ENCODE data around the gene U2AF2.

Gene U2AF2

DNA sequence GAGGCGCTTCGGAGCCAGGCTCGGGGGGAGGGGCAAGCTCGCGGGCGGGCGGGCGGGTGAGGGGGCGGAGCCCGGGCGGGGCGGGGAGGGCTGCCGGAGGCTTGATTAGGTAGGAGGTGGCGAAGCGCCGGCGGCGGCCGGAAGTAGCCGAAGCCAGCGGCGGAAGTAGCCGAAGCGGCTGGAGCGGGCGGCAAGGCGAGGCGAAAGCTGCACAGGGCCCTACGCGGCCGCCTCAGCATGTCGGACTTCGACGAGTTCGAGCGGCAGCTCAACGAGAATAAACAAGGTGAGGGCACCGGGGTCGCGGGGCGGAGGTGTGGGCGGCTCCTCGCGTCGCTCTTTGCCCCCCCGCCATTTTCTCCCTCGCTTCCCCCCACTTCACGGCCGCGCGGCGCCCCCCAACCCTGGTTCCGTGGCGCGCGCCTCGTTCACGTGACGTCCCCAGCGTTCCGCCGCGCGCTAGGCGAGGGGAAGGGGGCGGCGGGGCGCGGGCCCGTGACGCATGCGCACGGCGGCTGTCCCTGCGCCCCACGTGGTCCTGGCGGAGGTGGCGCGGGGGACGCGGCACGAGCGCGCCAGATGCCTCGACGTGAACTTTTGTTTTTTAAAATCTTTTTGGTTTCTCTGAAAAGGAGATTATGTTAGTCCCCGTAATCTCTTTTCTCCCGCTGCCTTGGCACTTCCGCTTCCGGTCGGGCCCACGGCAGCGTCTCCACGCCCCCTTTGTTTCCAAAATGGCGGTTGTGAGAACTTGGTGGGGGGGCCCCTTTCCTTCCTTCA lies at the start of gene U2AF2:
U2AF2 (plus strand) TSS at position 168 of the 780 bp plus-strand sequence; CDS start at position 238, 70 bp downstream.
- DNase-seq (ENCODE audit: low read depth in 2 of 2, low spot score in 1 of 2): peak; percentile 88 to 91

- peak; percentile 97 to 98 for DNase-seq (ENCODE audit: low read depth in 2 of 2, low spot score in 1 of 2)
These were observed 49.6 kb upstream of the U2AF2 start for GRCh38 chr19:55605207-55605636.

GRCh38 chr19:55605637-55606470 lies 49.0 kb upstream of the U2AF2 start, which contains the start of gene ZNF865:
Gene ZNF865, plus strand, starts transcription at chr19:55605647. Its CDS starts 7,972 bp downstream, at chr19:55613619.
- DNase-seq (ENCODE audit: low read depth in 2 of 2, low spot score in 1 of 2): peak in 1 of 2 donors; percentile 49

DNA sequence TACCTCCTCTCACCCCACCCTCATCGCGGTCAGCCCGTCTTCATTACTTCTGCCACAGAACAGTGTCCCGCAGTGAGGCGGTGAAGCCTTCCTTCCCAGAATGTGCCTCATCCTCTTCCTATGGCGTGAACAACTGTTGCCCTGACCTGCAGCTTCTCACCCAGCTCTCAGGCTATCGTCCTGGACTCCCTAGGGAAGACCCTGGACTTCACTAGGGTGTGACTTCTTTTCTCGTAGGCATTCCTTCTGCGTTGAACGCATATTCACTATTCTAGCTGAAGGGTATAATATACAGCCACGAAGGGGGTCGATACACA lies 48.4 kb upstream of the U2AF2 start:
- DNase-seq (ENCODE audit: low read depth in 2 of 2, low spot score in 1 of 2): no peak

GRCh38 chr19:55606817-55607216 lies 48.0 kb upstream of the U2AF2 start:
- DNase-seq (ENCODE audit: low read depth in 2 of 2, low spot score in 1 of 2): no peak

DNA sequence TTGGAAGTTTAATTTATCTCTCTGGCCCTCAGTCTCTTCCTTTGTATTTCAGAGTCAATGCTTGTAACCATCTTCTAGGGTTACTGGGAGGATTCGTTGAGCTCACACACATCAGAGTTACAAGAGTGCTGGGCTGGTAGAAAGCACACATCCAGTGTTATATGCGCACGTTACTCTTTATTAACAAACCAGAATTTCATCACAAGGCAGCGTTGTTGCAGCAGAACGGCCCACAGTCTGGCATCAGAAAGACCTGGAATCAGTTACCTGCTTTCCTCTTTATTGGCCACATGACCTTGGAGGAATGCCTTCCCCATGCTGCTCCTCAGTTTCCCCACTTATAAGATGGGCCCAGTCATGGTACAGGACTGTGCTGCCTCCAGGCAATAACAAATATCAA lies 45.5 kb upstream of the U2AF2 start:
- no peak for DNase-seq (ENCODE audit: low read depth in 2 of 2, low spot score in 1 of 2)

DNA sequence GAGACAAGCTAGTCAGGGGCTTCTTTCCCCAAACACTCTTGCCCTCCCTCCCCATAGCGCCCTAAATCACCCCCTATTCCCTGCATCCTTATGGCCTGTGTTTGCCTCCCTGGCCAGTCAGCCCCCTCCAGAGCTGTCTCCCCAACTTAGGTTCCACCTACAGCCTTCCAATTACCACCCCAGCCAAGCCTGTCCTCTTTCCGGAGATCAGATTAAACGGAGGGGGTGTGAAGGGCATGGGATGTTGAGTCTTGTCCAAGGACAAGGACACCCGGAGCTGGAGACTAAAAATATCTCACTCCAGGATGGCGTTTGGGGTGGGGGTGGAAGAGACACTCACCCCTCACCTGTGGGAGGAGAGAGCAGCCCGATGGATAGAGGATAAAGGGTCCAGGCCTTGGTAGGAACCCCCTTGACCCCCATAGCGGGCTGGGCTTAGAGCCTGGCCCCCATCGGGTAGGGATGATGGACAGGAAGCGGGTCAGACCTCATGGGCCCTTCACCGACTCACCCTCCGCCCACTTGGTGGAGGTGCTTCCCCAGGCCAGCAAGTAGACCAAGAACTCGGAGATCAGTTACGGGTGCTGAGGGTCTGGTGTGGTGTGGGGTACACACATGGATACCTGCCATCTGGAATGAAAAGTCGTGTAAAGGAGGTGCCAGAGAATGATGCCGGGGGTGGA lies 43.4 kb upstream of the U2AF2 start:
- no peak for DNase-seq (ENCODE audit: low read depth in 2 of 2, low spot score in 1 of 2)

GRCh38 chr19:55611983-55612645 lies 42.7 kb upstream of the U2AF2 start:
- no peak for DNase-seq (ENCODE audit: low read depth in 2 of 2, low spot score in 1 of 2)

GRCh38 chr19:55613396-55613795 lies 41.4 kb upstream of the U2AF2 start:
- DNase-seq (ENCODE audit: low read depth in 2 of 2, low spot score in 1 of 2): no peak

DNA sequence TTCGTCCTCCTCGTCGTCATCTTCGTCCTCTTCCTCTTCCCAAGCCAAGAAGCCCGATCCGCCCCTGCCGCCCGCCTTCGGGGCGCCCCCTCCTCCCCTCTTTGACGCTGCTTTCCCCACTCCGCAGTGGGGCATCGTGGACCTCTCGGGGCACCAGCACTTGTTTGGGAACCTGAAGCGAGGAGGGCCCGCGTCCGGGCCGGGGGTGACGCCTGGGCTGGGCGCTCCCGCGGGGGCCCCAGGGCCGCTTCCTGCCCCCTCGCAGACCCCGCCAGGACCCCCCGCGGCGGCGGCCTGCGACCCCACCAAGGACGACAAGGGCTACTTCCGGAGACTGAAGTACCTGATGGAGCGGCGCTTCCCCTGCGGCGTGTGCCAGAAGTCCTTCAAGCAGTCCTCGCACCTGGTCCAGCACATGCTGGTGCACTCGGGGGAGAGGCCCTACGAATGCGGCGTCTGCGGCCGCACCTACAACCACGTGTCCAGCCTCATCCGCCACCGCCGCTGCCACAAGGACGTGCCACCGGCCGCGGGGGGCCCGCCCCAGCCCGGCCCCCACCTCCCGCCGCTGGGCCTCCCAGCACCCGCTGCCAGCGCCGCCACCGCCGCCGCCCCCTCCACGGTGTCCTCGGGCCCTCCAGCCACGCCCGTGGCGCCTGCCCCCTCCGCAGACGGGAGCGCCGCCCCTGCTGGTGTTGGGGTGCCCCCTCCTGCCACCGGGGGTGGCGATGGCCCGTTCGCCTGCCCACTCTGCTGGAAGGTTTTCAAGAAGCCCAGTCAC lies 40.7 kb upstream of the U2AF2 start:
- DNase-seq (ENCODE audit: low read depth in 2 of 2, low spot score in 1 of 2): no peak

- no peak for DNase-seq (ENCODE audit: low read depth in 2 of 2, low spot score in 1 of 2)
These were observed 39.9 kb upstream of the U2AF2 start for GRCh38 chr19:55614711-55615542.

GRCh38 chr19:55615543-55616394 lies 39.1 kb upstream of the U2AF2 start:
- DNase-seq (ENCODE audit: low read depth in 2 of 2, low spot score in 1 of 2): no peak

GRCh38 chr19:55616395-55616875 lies 38.4 kb upstream of the U2AF2 start:
- no peak for DNase-seq (ENCODE audit: low read depth in 2 of 2, low spot score in 1 of 2)

DNA sequence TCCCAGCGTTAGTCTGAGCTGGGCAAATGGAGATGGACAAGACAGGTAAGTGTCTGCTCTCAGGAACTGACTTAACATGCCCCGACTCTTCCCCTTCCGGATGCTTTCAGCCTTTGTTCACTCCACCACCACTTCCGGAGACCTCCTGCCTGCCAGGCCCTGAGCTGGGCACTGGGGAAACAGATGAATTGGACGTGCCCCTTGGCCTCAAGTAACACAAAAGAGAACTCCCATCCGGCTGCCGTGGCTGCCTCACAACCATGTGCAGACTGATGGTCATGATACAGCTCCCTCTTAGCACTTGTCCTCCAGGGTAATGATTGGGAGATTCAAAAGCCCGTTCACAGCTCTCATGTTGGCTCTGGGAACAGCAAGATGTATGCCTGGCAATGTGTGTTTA lies 37.4 kb upstream of the U2AF2 start:
- DNase-seq (ENCODE audit: low read depth in 2 of 2, low spot score in 1 of 2): no peak

DNA sequence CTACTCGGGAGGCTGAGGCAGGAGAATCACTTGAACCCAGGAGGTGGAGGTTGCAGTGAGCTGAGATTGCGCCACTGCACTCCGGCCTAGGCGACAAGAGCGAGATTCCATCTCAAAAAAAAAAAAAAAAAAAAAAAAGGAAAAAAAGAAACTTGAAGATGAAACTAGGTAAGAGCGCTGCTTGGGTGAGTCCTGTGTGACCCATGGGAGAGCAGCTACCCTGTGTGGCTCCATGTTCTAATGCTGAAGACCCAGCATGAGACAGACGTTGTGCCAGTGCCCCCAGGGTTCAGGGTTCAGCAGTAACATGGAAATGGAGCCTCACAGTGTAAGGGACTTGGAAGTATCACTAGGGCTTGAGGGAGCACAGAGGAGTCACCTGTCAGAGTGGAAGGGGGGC lies 36.4 kb upstream of the U2AF2 start:
- DNase-seq (ENCODE audit: low read depth in 2 of 2, low spot score in 1 of 2): no peak

DNA sequence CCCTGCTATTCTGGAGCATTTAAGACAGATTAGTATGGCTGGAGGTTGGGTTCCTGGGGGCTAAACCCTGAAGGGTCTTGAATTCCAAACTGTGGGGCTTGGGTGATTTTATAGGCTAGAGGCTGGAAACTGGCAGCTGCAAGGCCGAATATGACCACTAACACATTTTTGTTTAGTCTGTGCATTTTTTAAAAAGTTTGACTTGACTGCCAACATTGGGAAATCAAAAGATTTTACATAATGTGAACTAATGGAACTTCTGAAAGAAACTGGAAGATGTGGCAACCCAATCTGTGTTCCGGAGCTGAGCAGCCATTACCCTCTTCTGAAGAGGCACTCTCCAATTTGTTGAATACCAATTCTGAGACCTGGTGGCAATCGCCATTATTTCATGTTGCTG lies 35.5 kb upstream of the U2AF2 start:
- no peak for DNase-seq (ENCODE audit: low read depth in 2 of 2, low spot score in 1 of 2)

DNA sequence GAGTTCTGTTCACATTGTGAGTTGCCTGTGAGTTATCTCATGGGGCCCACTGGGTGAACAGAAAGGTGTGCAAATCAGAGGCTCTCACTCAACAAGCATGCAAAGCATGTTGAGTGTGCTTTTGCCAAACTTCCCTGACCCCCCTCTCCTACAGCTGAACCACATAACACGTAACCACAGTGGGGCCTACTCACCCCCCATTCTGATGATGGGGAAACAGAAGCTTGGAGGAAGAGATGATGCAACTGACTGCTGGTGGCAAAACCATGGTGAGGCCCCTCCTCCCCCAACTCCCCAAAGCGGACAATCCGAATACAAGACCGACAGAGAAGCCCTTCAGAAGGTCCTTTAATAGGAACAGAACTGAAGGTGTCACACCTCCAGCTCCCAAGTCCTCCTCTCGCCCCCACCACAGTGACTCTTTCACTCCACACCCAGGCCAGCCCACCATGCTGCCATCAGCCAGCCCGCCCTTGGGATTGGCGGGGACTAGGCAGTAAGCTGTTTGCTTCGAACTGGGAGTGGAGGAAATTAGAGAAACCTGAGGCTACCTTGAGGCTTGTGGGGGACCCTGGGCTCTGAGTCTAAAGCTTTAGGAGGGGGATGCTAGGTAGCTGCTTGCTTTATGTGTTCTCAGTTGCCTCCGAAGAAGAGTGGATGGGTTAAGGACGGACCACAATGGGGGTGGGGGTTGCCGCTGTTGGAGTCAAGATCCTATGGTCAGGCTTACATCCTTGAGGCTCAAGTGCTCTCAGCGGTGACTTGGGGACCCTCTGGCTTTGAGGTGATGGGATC lies 34.2 kb upstream of the U2AF2 start:
- no peak for DNase-seq (ENCODE audit: low read depth in 2 of 2, low spot score in 1 of 2)

DNA sequence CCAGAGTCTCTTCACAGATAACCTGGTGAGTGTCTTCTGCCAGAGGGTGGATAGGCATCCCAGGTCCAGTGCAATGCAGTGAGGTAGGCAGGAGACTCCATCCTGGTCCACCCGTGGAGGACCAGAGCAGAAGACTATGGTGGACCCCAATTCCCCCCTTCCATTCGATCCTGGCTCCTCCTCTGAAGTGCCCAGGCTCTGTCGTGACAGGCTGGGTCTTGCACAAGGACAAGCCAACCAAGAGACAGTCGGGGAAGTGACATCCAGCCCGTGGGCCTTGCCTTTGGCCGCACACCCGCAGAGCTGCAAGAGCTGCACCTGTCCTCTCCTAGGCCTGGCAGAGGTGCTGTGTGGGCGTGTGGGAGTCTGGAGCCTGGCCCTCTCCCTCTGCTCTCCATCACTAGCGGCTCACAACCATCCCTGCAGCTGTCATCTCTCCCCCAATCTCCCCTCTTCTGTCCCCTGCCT lies 33.6 kb upstream of the U2AF2 start:
- no peak for DNase-seq (ENCODE audit: low read depth in 2 of 2, low spot score in 1 of 2)

Measured in stimulated activated CD8-positive, alpha-beta memory T cell treated with anti-CD3 and anti-CD28 coated beads, Interleukin-4, amount 100 ng/mL, for 4 hours (primary cell).